ENCODE measurements around the gene MAP10.

MAP10 gene

DNA sequence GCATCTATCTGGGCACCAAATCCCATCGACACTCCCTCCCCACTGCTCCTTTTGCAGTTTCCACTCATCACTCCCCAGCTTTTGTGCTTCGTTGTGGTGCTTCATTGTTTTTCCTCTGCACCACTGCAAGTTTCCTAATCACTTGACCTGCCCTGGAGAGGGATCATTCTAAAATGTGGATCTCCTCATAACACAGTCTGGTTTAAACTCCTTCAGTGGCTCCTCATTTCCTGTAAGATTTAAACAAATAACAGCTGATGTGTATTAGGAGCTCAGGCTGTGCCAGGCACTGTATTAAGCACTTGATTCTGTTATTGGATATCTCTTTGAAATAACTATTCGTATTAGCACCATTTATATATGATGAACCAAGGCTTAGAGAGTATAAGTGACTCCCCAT is 51.3 kb downstream of the MAP10 start:
- ChIA-PET CTCF (interaction anchor here (3.3 kb wide), 1 partner anchor 24 kb away, joined by 9 read pairs; no protein-coding TSS in a partner anchor), POLR2A (no interaction called here)
- DNase-seq (ENCODE audit: extremely low spot score) = no peak
- TF ChIP-seq ZNF384 (IDR thresholded peaks at IDR 0.05) (no peak), BHLHE40 (IDR thresholded peaks at IDR 0.05; ENCODE audit: borderline replicate concordance) (no peak), NFRKB (IDR thresholded peaks at IDR 0.05) (no peak), CTBP1 (IDR thresholded peaks at IDR 0.05; ENCODE audit: borderline replicate concordance) (no peak), HDGF (IDR thresholded peaks at IDR 0.05; ENCODE audit: borderline replicate concordance) (no peak), ARNT (IDR thresholded peaks at IDR 0.05) (no peak)
- TF ChIP-seq, protein P1, sequence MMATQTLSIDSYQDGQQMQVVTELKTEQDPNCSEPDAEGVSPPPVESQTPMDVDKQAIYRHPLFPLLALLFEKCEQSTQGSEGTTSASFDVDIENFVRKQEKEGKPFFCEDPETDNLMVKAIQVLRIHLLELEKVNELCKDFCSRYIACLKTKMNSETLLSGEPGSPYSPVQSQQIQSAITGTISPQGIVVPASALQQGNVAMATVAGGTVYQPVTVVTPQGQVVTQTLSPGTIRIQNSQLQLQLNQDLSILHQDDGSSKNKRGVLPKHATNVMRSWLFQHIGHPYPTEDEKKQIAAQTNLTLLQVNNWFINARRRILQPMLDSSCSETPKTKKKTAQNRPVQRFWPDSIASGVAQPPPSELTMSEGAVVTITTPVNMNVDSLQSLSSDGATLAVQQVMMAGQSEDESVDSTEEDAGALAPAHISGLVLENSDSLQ (IDR thresholded peaks at IDR 0.05) = no peak
